IMR-90 (cell line): ENCODE measurements around the gene SLIT3. TPM values are rescaled to one million over a fixed set of nuclear protein-coding genes. Genes with fewer than 3 reads are reported as not detected.

Experiments used
- ATAC-seq: fragments of 200-7000 bp; cut with Tn5 transposase; 2 replicates; pipeline ENCODE4 v1.9.1; 2020; ENCODE audit warnings: low read depth, mild to moderate bottlenecking, moderate library complexity
- BruUV-seq: library from RNA; stranded (reverse); fragments of 400-500 nt; replicated peaks from 2 replicates; lab custom pipeline; 2021; lab: Mats Ljungman, UMichigan
- CTCF ChIA-PET: fragments of 300-600 bp; formaldehyde crosslinking; extraction: SDS; loops from one replicate; lab custom pipeline; 2021; ENCODE audit warnings: antibody characterized with exemption; lab: Yijun Ruan, JAX
- POLR2A ChIA-PET: fragments of 300-600 bp; sonication (Branson Sonifier 250); formaldehyde crosslinking; loops from one replicate; lab custom pipeline; 2022; ENCODE audit warnings: antibody characterized with exemption; ENCODE audit not compliant: unreplicated experiment; lab: Charles Lee
- DNase-seq: peaks from one replicate; pipeline ENCODE4 v3.0.0; 2013
- H2AFZ ChIP-seq: replicated peaks from 2 replicates; pipeline ENCODE3; 2013; ENCODE audit warnings: low read length, mild to moderate bottlenecking; ENCODE audit not compliant: poor library complexity
- H2AK5ac ChIP-seq: 2 replicates; pipeline ENCODE4 v1.6.1; 2013; ENCODE audit warnings: low read depth, low read length, inconsistent platforms
- H2AK9ac ChIP-seq: replicated peaks from 2 replicates; pipeline ENCODE3; 2013; ENCODE audit warnings: mild to moderate bottlenecking, low read depth, low read length, moderate library complexity; ENCODE audit not compliant: poor library complexity
- H2BK120ac ChIP-seq: 2 replicates; pipeline ENCODE4 v1.6.1; 2013; ENCODE audit warnings: low read depth, low read length, inconsistent platforms
- H2BK15ac ChIP-seq: 3 replicates; pipeline ENCODE4 v1.6.1; 2013; ENCODE audit warnings: low read depth, low read length, inconsistent platforms
- H2BK20ac ChIP-seq: 2 replicates; pipeline ENCODE4 v1.6.1; 2013; ENCODE audit warnings: low read depth, mild to moderate bottlenecking, inconsistent platforms, low read length, moderate library complexity
- H2BK5ac ChIP-seq: 2 replicates; pipeline ENCODE4 v1.6.1; 2013; ENCODE audit warnings: mild to moderate bottlenecking, low read depth, low read length, inconsistent platforms; ENCODE audit not compliant: poor library complexity, severe bottlenecking
- H3K14ac ChIP-seq: replicated peaks from 2 replicates; pipeline ENCODE4 v1.6.1; 2013; ENCODE audit warnings: low read depth, low read length, inconsistent platforms
- H3K18ac ChIP-seq: 2 replicates; pipeline ENCODE4 v1.6.1; 2013; ENCODE audit warnings: low read depth, low read length, control low read depth
- H3K23ac ChIP-seq: 2 replicates; pipeline ENCODE4 v1.6.1; 2013; ENCODE audit warnings: low read depth, low read length, inconsistent platforms
- H3K27ac ChIP-seq: 2 replicates; pipeline ENCODE4 v1.5.1; 2013; ENCODE audit warnings: mild to moderate bottlenecking, control low read depth, low read length; ENCODE audit not compliant: insufficient read depth
- H3K27me3 ChIP-seq: 2 replicates; pipeline ENCODE4 v1.6.1; 2013; ENCODE audit warnings: low read length; ENCODE audit not compliant: control insufficient read depth, insufficient read depth
- H3K36me3 ChIP-seq: 2 replicates; pipeline ENCODE4 v1.6.1; 2013; ENCODE audit warnings: low read length, mixed read lengths; ENCODE audit not compliant: control insufficient read depth, insufficient read depth
- H3K4ac ChIP-seq: 2 replicates; pipeline ENCODE4 v1.6.1; 2013; ENCODE audit warnings: low read depth, low read length, inconsistent platforms
- H3K4me1 ChIP-seq: 2 replicates; pipeline ENCODE4 v1.6.1; 2013; ENCODE audit warnings: low read length, mixed read lengths; ENCODE audit not compliant: control insufficient read depth, insufficient read depth
- H3K4me2 ChIP-seq: 2 replicates; pipeline ENCODE4 v1.6.1; 2013; ENCODE audit warnings: low read depth, mild to moderate bottlenecking, control low read depth, low read length, moderate library complexity
- H3K4me3 ChIP-seq: 2 replicates; pipeline ENCODE4 v1.5.1; 2013; ENCODE audit warnings: low read depth, mild to moderate bottlenecking, control low read depth, low read length, moderate library complexity; ENCODE audit not compliant: insufficient read depth
- H3K56ac ChIP-seq: 2 replicates; pipeline ENCODE4 v1.6.1; 2013; ENCODE audit warnings: low read length, inconsistent platforms; ENCODE audit not compliant: insufficient read depth; ENCODE audit errors: extremely low read depth
- H3K79me1 ChIP-seq, 2 experiments: 2 replicates each; pipeline ENCODE4 v1.6.1; 2013; ENCODE audit warnings: low read length in 2 of 2, inconsistent platforms in 1 of 2, low read depth in 1 of 2
- H3K9ac ChIP-seq: 2 replicates; pipeline ENCODE4 v1.6.1; 2013; ENCODE audit warnings: low read depth, low read length, control low read depth
- H3K9me1 ChIP-seq: 2 replicates; pipeline ENCODE4 v1.6.1; 2013; ENCODE audit warnings: low read length, inconsistent platforms; ENCODE audit not compliant: insufficient read depth
- H3K9me3 ChIP-seq: 2 replicates; pipeline ENCODE4 v1.6.1; 2013; ENCODE audit warnings: low read length; ENCODE audit not compliant: control insufficient read depth, insufficient read depth
- H4K20me1 ChIP-seq: 2 replicates; pipeline ENCODE4 v1.6.1; 2013; ENCODE audit warnings: low read length, inconsistent platforms; ENCODE audit not compliant: insufficient read depth
- H4K5ac ChIP-seq: 2 replicates; pipeline ENCODE4 v1.6.1; 2013; ENCODE audit warnings: mild to moderate bottlenecking, low read depth, low read length, control low read depth
- H4K8ac ChIP-seq, 2 experiments: 2 replicates each; pipeline ENCODE4 v1.6.1; 2013; ENCODE audit warnings: low read depth in 2 of 2, low read length in 2 of 2, control low read depth in 1 of 2, inconsistent platforms in 1 of 2
- H4K91ac ChIP-seq: 2 replicates; pipeline ENCODE4 v1.6.1; 2013; ENCODE audit warnings: low read depth, low read length, inconsistent platforms; ENCODE audit not compliant: insufficient read depth
- BHLHE40 ChIP-seq: fragments of 150-350 bp; IDR thresholded peaks from 2 replicates; pipeline ENCODE4 v1.6.1; 2016; ENCODE audit warnings: mild to moderate bottlenecking, low read depth, low read length
- CEBPB ChIP-seq: IDR thresholded peaks from 2 replicates; pipeline ENCODE4 v1.6.1; 2012; ENCODE audit warnings: low read depth, low read length, improper control_type of control experiment
- CHD1 ChIP-seq: IDR thresholded peaks from 2 replicates; pipeline ENCODE4 v1.6.1; 2012; ENCODE audit warnings: low read depth, low read length, improper control_type of control experiment
- CTCF ChIP-seq: conservative IDR thresholded peaks from 2 replicates; pipeline ENCODE4 v1.5.1; 2012; ENCODE audit warnings: mild to moderate bottlenecking, low read depth, low read length, improper control_type of control experiment
- ELK1 ChIP-seq: fragments of 150-350 bp; IDR thresholded peaks from 2 replicates; pipeline ENCODE4 v1.6.1; 2016; ENCODE audit warnings: low read depth, mild to moderate bottlenecking, low read length, moderate library complexity, borderline replicate concordance
- FOS ChIP-seq: fragments of 150-350 bp; IDR thresholded peaks from 2 replicates; pipeline ENCODE4 v1.6.1; 2016; ENCODE audit warnings: low read depth, low read length
- MAFK ChIP-seq: IDR thresholded peaks from 2 replicates; pipeline ENCODE4 v1.6.1; 2012; ENCODE audit warnings: low read depth, low read length, improper control_type of control experiment
- MAZ ChIP-seq: IDR thresholded peaks from 2 replicates; pipeline ENCODE4 v1.6.1; 2012; ENCODE audit warnings: low read depth, mild to moderate bottlenecking, low read length, improper control_type of control experiment, moderate library complexity, borderline replicate concordance
- MXI1 ChIP-seq: IDR thresholded peaks from 2 replicates; pipeline ENCODE4 v1.6.1; 2012; ENCODE audit warnings: low read depth, mild to moderate bottlenecking, low read length, moderate library complexity, borderline replicate concordance
- NFE2L2 ChIP-seq: fragments of 150-350 bp; IDR thresholded peaks from 2 replicates; pipeline ENCODE4 v1.6.1; 2016; ENCODE audit warnings: low read depth, mild to moderate bottlenecking, low read length
- POLR2A ChIP-seq: IDR thresholded peaks from 2 replicates; pipeline ENCODE4 v1.6.1; 2012; ENCODE audit warnings: mild to moderate bottlenecking, low read depth, low read length
- RAD21 ChIP-seq: IDR thresholded peaks from 2 replicates; pipeline ENCODE4 v1.6.1; 2012; ENCODE audit warnings: low read length, improper control_type of control experiment
- RCOR1 ChIP-seq: IDR thresholded peaks from 2 replicates; pipeline ENCODE4 v1.6.1; 2012; ENCODE audit warnings: mild to moderate bottlenecking, low read length, improper control_type of control experiment; ENCODE audit not compliant: insufficient replicate concordance
- RFX5 ChIP-seq: IDR thresholded peaks from 2 replicates; pipeline ENCODE4 v1.8.0; 2012; ENCODE audit warnings: low read depth, mild to moderate bottlenecking, low read length, moderate library complexity
- SMC3 ChIP-seq: fragments of 150-350 bp; IDR thresholded peaks from 2 replicates; pipeline ENCODE4 v1.6.1; 2016; ENCODE audit warnings: low read depth, mild to moderate bottlenecking, antibody characterized with exemption, low read length, moderate library complexity
- USF2 ChIP-seq: fragments of 150-350 bp; IDR thresholded peaks from 2 replicates; pipeline ENCODE4 v1.6.1; 2017; ENCODE audit warnings: mild to moderate bottlenecking, antibody characterized with exemption, low read length, low read depth
- WGBS, 2 experiments: methylation state at CpG; one replicate each; pipeline versions ENCODE4 v1.1.5 to v1.1.7; 2013; ENCODE audit warnings: missing lambda C conversion rate in 2 of 2; ENCODE audit not compliant: insufficient read length in 1 of 2; ENCODE audit errors: extremely low coverage in 2 of 2; 5-methylcytosine and 5-hydroxymethylcytosine counted together
- dilution Hi-C: fragments of 300-500 bp; cut with HindIII; formaldehyde crosslinking; loops from one replicate; pipeline ENCODE4 v1.14.3; 2018; ENCODE audit warnings: low sequenced_read_pairs; ENCODE audit not compliant: unreplicated experiment
- in situ Hi-C: fragments of 300-500 bp; cut with MboI; formaldehyde crosslinking; loops from 3 replicates; pipeline ENCODE4 v1.14.3; 2019; ENCODE audit warnings: low sequenced_read_pairs, inconsistent platforms, mixed read lengths
- intact Hi-C: fragments of 100-400 bp; cut with micrococcal nuclease; formaldehyde crosslinking; loops from 2 replicates; pipeline ENCODE4 v1.10.0; 2022
- polyA plus RNA-seq, 3 experiments: library from polyadenylated mRNA; depleted of rRNA; stranded (reverse); fragments of >200 nt; gene quantifications; 2 replicates each; pipeline ENCODE4 v1.2.3, GENCODE V29; 2012; ENCODE audit warnings: low replicate concordance in 1 of 3
- total RNA-seq: library from RNA; depleted of rRNA; stranded (reverse); fragments of >200 nt; gene quantifications from 2 replicates; pipeline ENCODE4 v1.2.3, GENCODE V29; 2012

The SLIT3 gene
- total and polyA plus RNA-seq, 2 of the 4 experiments (the other 2 are of a cell fraction): 0.18 to 0.50 TPM

- Histone ChIP-seq H3K4me3 (no peak overlapping the region), H2BK15ac (no peak overlapping the region), H4K91ac (no peak overlapping the region), H3K23ac (no peak overlapping the region), H2AK5ac (no peak overlapping the region), H4K8ac (no peak overlapping the region), H4K5ac (no peak overlapping the region), H2BK5ac (no peak overlapping the region), H2BK120ac (no peak overlapping the region), H3K4ac (no peak overlapping the region), H3K36me3 (no peaks in the 10 kb centered on the region), H3K4me1 (no peaks in the 10 kb centered on the region), H3K27ac (no peak overlapping the region), H3K9ac (no peak overlapping the region), H3K14ac (no peak overlapping the region), H3K9me1 (no peaks in the 10 kb centered on the region), H2AK9ac (no peak overlapping the region), H4K20me1 (no peaks in the 10 kb centered on the region), H3K18ac (no peak overlapping the region), H3K27me3 (no peaks in the 10 kb centered on the region), H3K9me3 (peaks cover 17% of the 10 kb centered on the region), H2BK20ac (no peak overlapping the region), H2AFZ (no peak overlapping the region), H3K4me2 (no peak overlapping the region), H3K56ac (no peak overlapping the region), H3K79me1 (no peaks in the 10 kb centered on the region)
- ChIA-PET POLR2A (no interaction called here), CTCF (no interaction called here)
- no peak for DNase-seq
- in situ Hi-C loops: no loop called here
- no CpG with 5 or more reads among the region's 1 CpG for WGBS, 2 experiments
- TF ChIP-seq POLR2A (no peak), CHD1 (no peak), MXI1 (no peak), ELK1 (no peak), CEBPB (no peak), RAD21 (no peak), MAZ (no peak), NFE2L2 (no peak), USF2 (no peak), FOS (no peak), BHLHE40 (no peak), RFX5 (no peak), SMC3 (no peak), MAFK (no peak), RCOR1 (no peak), CTCF (no peak)
- intact Hi-C loops: no loop called here
- no TSS peak for BruUV-seq
- ATAC-seq: no peak
- dilution Hi-C loops: no loop called here
Measured at GRCh38 chr5:169190849-169191248, 110.1 kb downstream of the SLIT3 start.
